H1 (cell line): ENCODE measurements around the gene FAM53A. TPM values are rescaled to one million over a fixed set of nuclear protein-coding genes. Genes with fewer than 3 reads are reported as not detected.

Source experiments
- BACH1 ChIP-seq: IDR thresholded peaks from 2 replicates; pipeline ENCODE4 v1.6.1; 2012; ENCODE audit warnings: low read length, improper control_type of control experiment
- CHD2 ChIP-seq: IDR thresholded peaks from 2 replicates; pipeline ENCODE4 v1.6.1; 2012; ENCODE audit warnings: low read length, improper control_type of control experiment
- CREB1 ChIP-seq: IDR thresholded peaks from 2 replicates; pipeline ENCODE4 v1.6.1; 2012; ENCODE audit warnings: inconsistent platforms
- EP300 ChIP-seq, 2 experiments: IDR thresholded peaks; 1 replicate in 1 of 2; 2 replicates in 1 of 2; pipeline ENCODE4 v1.6.1; 2011 to 2012; ENCODE audit warnings: low read depth in 2 of 2, low read length in 2 of 2, mild to moderate bottlenecking in 2 of 2, borderline replicate concordance in 1 of 2, inconsistent platforms in 1 of 2, moderate library complexity in 1 of 2
- GABPA ChIP-seq: IDR thresholded peaks from 2 replicates; pipeline ENCODE4 v1.6.1; 2011; ENCODE audit warnings: mild to moderate bottlenecking, low read length, moderate library complexity, borderline replicate concordance; ENCODE audit not compliant: insufficient read depth
- JUND ChIP-seq: IDR thresholded peaks from 2 replicates; pipeline ENCODE4 v1.6.1; 2011; ENCODE audit warnings: mild to moderate bottlenecking, improper control_type of control experiment, low read length
- KDM4A ChIP-seq: IDR thresholded peaks from one replicate; pipeline ENCODE4 v1.7.1; 2012; ENCODE audit warnings: low read depth, mild to moderate bottlenecking, moderate library complexity, low read length, inconsistent platforms; ENCODE audit not compliant: severe bottlenecking
- SIN3A ChIP-seq, 2 experiments: IDR thresholded peaks in 1 of 2; conservative IDR thresholded peaks in 1 of 2; 2 replicates each; pipeline ENCODE4 v1.6.1; 2011 to 2012; ENCODE audit warnings: low read length in 2 of 2, improper control_type of control experiment in 1 of 2, low read depth in 1 of 2, mild to moderate bottlenecking in 1 of 2
- SIX5 ChIP-seq: IDR thresholded peaks from 2 replicates; pipeline ENCODE4 v1.6.1; 2011; ENCODE audit warnings: mild to moderate bottlenecking, low read depth, low read length
- TAF7 ChIP-seq: optimal IDR thresholded peaks from 2 replicates; pipeline ENCODE3; 2011; ENCODE audit warnings: low read depth, mild to moderate bottlenecking, inconsistent platforms, low read length, moderate library complexity, borderline replicate concordance
- TCF12 ChIP-seq: IDR thresholded peaks from 2 replicates; pipeline ENCODE4 v1.6.1; 2011; ENCODE audit warnings: low read depth, mild to moderate bottlenecking, low read length
- YY1 ChIP-seq: IDR thresholded peaks from 2 replicates; pipeline ENCODE4 v1.6.1; 2011; ENCODE audit warnings: low read depth, mild to moderate bottlenecking, low read length
- polyA plus RNA-seq, 7 experiments: library from polyadenylated mRNA; depleted of rRNA in 3 of 7; stranded (reverse) in 5 of 7; unstranded in 2 of 7; fragments of >200 nt in 5 of 7; fragments of 200-250 nt in 2 of 7; gene quantifications; 1 replicate in 5 of 7; 2 replicates in 1 of 7; 4 replicates in 1 of 7; pipeline versions ENCODE4 v1.2.1 to v1.2.3, GENCODE V29; 2011 to 2013; ENCODE audit warnings: missing spikeins in 2 of 7, mixed read lengths in 2 of 7
- total RNA-seq: library from RNA; stranded (reverse); fragmentation: NEBNext Ultra II Directional; extraction: Animal tissue kit (Norgen Biotek cat#: 25700); gene quantifications from 2 replicates; pipeline ENCODE4 v1.2.1, GENCODE V29; 2021
- TF ChIP-seq, protein P1 (sequence below): IDR thresholded peaks from 2 replicates; pipeline ENCODE4 v1.6.1; 2012; ENCODE audit warnings: inconsistent platforms

FAM53A gene
- total and polyA plus RNA-seq, 2 of the 8 experiments (the other 6 are each of a cell fraction or from before 2014, with no cell fraction given), result 1.9 to 2.0 TPM

DNA sequence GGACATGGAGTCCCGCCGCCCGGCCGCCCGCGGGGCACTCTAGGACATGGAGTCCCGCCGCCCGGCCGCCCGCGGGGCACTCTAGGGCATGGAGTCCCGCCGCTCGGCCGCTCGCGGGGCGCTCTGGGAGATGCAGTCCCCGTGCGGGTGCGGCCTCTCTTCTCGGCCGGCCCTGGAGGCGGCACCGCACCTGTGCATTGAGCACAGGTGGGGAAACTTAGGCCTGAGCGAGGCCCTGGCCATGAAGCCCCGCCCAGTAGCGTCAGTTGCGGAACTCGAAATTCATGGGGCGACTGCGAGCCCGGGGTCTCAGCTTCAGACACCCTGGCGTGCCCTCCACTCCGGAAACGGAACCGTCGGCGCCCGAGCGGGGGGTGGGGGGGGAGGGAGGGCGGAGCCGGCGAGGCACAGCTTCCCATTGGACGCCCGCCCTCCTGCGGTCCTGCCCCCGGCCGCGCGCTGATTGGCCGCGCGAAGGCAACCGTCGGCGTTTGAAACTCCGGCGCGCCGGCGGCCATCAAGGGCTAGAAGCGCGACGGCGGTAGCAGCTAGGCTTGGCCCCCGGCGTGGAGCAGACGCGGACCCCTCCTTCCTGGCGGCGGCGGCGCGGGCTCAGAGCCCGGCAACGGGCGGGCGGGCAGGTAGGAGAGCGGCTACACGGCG lies 37.0 kb upstream of the FAM53A start, which contains the start of the genes TACC3 and TMEM129 (continued):
- TF ChIP-seq GABPA (peak; percentile 85; the same call in 1 of the 2 replicates), YY1 (peak; percentile 84; the same call in 1 of the 2 replicates), JUND (no peak), SIX5 (peak; percentile 27; the same call in 1 of the 2 replicates), KDM4A (no peak), BACH1 (no peak), TAF7 (peak; percentile 33), TCF12 (peak; percentile 62; the same call in 1 of the 2 replicates), SIN3A (conservative IDR thresholded peaks at IDR 0.05 in 1 of 2, IDR thresholded peaks at IDR 0.05 in 1 of 2; ENCODE audit: low read depth in 1 of 2, low read length in 2 of 2) (peak; percentile 13 to 79; a peak in 3 of 4 replicates), CREB1 (peak; percentile 87), EP300 (IDR thresholded peaks at IDR 0.05; ENCODE audit: borderline replicate concordance in 1 of 2, low read depth in 2 of 2, low read length in 2 of 2) (peak in 1 of 2 experiments; percentile 12; a peak in 1 of 3 replicates), CHD2 (no peak)
- TF ChIP-seq, protein P1, sequence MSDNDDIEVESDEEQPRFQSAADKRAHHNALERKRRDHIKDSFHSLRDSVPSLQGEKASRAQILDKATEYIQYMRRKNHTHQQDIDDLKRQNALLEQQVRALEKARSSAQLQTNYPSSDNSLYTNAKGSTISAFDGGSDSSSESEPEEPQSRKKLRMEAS, result peak; percentile 47; the same call in 1 of the 2 replicates
- TF ChIP-seq, all 59 proteins: peak for 14
